ENCODE data around the gene LDLRAD3.

LDLRAD3 gene

DNA sequence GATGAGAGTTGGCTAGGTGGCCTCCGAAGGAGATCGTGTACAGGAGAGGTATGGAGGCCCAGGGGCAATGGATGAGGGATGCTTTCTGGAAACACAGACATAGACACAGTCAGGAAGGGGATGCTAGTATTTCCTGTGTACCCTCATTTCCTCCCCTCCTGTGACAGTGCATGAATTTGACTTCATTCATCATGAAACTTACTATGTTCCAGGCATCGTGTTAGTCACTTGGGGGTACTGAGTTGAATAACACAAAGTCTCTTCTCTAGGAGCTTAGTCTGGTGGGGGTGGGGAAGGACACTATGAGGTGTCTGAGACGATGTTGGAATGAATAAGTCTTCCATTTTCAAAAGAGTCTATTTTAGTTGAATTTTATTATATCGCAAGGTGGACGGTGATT, 32.6 kb downstream of the LDLRAD3 start:
- Histone ChIP-seq H3K4me1 (ENCODE audit: control insufficient read depth, insufficient read depth, low read length, poor library complexity, severe bottlenecking) (peaks cover under 1% of the 10 kb centered on the region), H3K27ac (ENCODE audit: low read depth, low read length, severe bottlenecking) (no peak overlapping the region), H3K9me3 (ENCODE audit: control insufficient read depth, low read length) (peaks cover 5% of the 10 kb centered on the region), H3K4me3 (ENCODE audit: extremely low read depth, insufficient read depth, low read length, poor library complexity, severe bottlenecking) (no peak overlapping the region), H3K36me3 (ENCODE audit: control insufficient read depth, insufficient read depth, low read length) (peaks cover 9% of the 10 kb centered on the region)
- WGBS, 2 experiments (ENCODE audit: insufficient coverage in 2 of 2) = 97 to 98% methylated on average over 5 to 6 of the region's 6 CpGs

DNA sequence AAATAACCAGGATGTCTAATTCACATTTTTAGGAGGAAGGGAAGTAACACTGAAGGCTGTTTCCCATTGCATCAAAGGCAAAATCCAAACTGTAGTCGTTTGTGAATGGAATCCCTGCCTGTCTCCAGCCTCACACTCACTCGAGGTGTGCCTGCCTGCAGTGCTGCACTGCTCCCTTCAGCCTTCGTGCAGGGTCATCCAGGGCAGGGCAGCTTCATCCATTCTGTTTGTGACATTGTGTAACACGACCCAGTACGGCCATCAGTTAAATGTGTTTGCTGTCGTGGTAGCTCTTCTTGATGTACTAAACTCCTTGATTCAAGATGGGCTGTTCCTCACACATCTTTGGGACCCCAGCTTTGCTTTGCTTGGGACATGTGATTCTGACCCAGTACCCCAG, 34.3 kb downstream of the LDLRAD3 start:
- peaks cover 5% of the 10 kb centered on the region for H3K9me3 ChIP-seq (ENCODE audit: control insufficient read depth, low read length)
- no peak overlapping the region for H3K27ac ChIP-seq (ENCODE audit: low read depth, low read length, severe bottlenecking)
- no peak overlapping the region for H3K4me3 ChIP-seq (ENCODE audit: extremely low read depth, insufficient read depth, low read length, poor library complexity, severe bottlenecking)
- WGBS, 2 experiments (ENCODE audit: insufficient coverage in 2 of 2) = 35 to 52% methylated on average over 6 of the region's 6 CpGs
- peaks cover 6% of the 10 kb centered on the region for H3K4me1 ChIP-seq (ENCODE audit: control insufficient read depth, insufficient read depth, low read length, poor library complexity, severe bottlenecking)
- H3K36me3 ChIP-seq (ENCODE audit: control insufficient read depth, insufficient read depth, low read length) = peaks cover 9% of the 10 kb centered on the region

DNA sequence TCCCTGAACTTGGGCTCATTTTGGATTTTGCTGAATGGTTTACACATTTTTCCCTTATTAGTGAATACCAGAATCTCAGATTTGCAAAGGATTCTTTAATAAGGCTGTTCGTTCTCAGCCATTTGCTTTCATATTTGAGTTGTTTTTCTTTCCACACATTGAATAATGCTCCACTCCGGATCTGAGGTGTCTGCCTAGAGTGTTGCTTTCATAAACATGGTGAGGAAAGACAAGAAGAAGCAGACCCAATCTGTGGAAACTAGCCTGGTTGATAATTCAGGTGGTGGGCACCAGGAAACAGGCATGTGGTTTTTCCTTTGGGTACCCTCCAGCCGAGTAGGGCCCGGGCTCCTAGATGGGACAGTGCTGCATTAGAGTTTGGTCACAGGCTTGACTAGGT, 35.0 kb downstream of the LDLRAD3 start:
- WGBS, 2 experiments (ENCODE audit: insufficient coverage in 2 of 2) = 93 to 94% methylated on average over 3 of the region's 4 CpGs
- Histone ChIP-seq H3K4me3 (ENCODE audit: extremely low read depth, insufficient read depth, low read length, poor library complexity, severe bottlenecking) (no peak overlapping the region), H3K9me3 (ENCODE audit: control insufficient read depth, low read length) (no peaks in the 10 kb centered on the region), H3K36me3 (ENCODE audit: control insufficient read depth, insufficient read depth, low read length) (peaks cover 10% of the 10 kb centered on the region), H3K4me1 (ENCODE audit: control insufficient read depth, insufficient read depth, low read length, poor library complexity, severe bottlenecking) (peaks cover 6% of the 10 kb centered on the region), H3K27ac (ENCODE audit: low read depth, low read length, severe bottlenecking) (no peak overlapping the region)

DNA sequence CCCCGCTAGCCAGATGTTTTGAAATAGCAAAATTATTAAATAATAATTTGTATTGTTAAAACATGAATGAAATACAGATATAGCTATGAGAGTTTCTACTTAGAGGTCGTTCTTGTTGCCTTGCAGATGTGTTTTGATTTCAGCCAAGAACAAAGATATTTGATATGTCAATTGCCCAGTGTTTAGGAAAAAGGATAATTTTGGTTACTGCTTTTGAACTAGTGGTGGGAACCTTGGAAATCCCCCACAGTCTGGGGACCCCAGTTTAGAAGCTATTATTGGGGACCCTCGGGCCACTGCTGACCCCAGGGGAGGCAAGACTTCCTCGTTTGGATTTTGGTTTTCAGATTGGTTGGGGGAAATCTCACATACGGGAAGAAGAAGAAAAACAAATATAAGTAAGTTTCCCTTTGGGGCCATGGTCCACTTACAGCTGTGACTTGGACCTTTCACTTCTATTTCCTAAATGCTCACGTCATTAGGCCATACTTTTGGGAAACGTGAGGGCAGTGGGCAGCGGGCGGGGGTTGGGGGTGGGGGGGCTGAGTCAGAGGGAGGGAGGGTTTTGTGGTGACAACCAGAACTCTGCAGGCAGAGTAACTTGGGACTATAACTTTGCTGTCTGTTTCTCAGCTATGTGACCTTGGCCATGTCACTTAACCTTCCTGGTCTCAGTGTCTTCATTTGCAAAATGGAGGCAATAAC, 37.0 kb downstream of the LDLRAD3 start:
- Histone ChIP-seq H3K9me3 (ENCODE audit: control insufficient read depth, low read length) (peaks cover 5% of the 10 kb centered on the region), H3K27ac (ENCODE audit: low read depth, low read length, severe bottlenecking) (no peak overlapping the region), H3K4me3 (ENCODE audit: extremely low read depth, insufficient read depth, low read length, poor library complexity, severe bottlenecking) (no peak overlapping the region), H3K36me3 (ENCODE audit: control insufficient read depth, insufficient read depth, low read length) (peaks cover 6% of the 10 kb centered on the region), H3K4me1 (ENCODE audit: control insufficient read depth, insufficient read depth, low read length, poor library complexity, severe bottlenecking) (peaks cover 6% of the 10 kb centered on the region)
- 76 to 86% methylated on average over 3 of the region's 9 CpGs for WGBS, 2 experiments (ENCODE audit: insufficient coverage in 2 of 2)

DNA sequence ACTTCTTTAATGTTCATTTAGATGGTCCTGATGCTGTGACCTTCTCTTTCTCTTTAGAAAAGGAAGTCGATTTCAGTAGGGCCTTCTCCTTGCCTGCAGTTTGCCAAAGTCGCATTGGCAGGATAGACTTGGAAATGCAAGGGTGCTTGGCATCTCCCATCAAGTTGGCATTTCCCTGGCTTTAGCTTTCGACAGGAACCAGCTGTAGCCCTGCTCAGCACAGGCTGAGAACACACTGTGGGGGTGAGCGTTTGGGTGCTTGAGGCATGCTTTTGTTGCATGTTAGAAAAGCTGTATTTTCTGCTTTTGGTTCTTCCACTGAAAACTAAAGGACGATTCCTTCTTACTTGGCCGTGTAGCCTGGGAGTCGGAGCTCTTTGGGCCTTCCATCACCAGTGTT, 37.7 kb downstream of the LDLRAD3 start:
- 92 to 93% methylated on average over 6 to 7 of the region's 7 CpGs for WGBS, 2 experiments (ENCODE audit: insufficient coverage in 2 of 2)
- peaks cover 6% of the 10 kb centered on the region for H3K4me1 ChIP-seq (ENCODE audit: control insufficient read depth, insufficient read depth, low read length, poor library complexity, severe bottlenecking)
- H3K27ac ChIP-seq (ENCODE audit: low read depth, low read length, severe bottlenecking) = no peak overlapping the region

DNA sequence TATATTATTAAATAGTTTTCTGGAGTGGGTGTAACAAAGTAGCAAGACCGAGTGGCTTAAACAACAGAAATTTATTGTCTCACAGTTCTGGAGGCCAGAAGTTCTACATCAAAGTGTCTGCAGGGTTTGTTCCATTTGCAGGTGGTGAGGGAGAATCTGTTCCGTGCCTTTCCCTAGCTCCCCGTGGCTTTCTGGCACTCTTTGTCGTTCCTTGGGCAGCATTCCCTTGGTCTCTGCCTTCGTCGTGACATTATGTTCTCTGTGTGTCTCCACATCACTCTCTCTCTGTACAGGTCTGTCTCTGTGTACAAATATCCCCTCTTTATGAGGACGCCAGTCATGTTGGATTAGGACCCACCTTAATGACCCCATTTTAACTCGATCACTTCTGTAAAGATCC, 38.2 kb downstream of the LDLRAD3 start:
- Histone ChIP-seq H3K27ac (ENCODE audit: low read depth, low read length, severe bottlenecking) (no peak overlapping the region), H3K36me3 (ENCODE audit: control insufficient read depth, insufficient read depth, low read length) (peaks cover 7% of the 10 kb centered on the region), H3K4me1 (ENCODE audit: control insufficient read depth, insufficient read depth, low read length, poor library complexity, severe bottlenecking) (peaks cover 6% of the 10 kb centered on the region), H3K4me3 (ENCODE audit: extremely low read depth, insufficient read depth, low read length, poor library complexity, severe bottlenecking) (no peak overlapping the region), H3K9me3 (ENCODE audit: control insufficient read depth, low read length) (peaks cover 5% of the 10 kb centered on the region)
- 89 to 92% methylated on average over 7 to 8 of the region's 8 CpGs for WGBS, 2 experiments (ENCODE audit: insufficient coverage in 2 of 2)

More for the DNA sequence above, 37.7 kb downstream of the LDLRAD3 start:
- Histone ChIP-seq H3K9me3 (ENCODE audit: control insufficient read depth, low read length) (peaks cover 5% of the 10 kb centered on the region), H3K36me3 (ENCODE audit: control insufficient read depth, insufficient read depth, low read length) (peaks cover 7% of the 10 kb centered on the region), H3K4me3 (ENCODE audit: extremely low read depth, insufficient read depth, low read length, poor library complexity, severe bottlenecking) (no peak overlapping the region)

DNA sequence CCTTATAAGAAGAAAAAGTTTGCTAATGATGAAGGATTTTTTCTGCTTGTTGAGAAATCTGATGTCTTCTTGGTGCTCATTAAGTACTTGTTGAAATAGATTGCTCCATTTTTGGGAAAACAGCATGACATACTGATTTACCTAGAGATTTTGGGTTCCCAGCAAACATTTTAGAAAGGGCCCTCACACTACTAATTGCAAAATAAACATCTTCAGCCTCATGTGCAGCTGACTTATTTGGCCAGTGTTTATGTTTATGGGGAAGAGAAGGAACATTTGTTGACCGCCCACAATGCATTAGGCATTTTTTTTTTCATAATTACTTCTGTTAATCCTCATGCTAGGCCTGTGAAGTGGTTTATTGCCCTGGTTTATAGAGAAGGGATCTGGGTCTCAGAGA, 40.1 kb downstream of the LDLRAD3 start:
- Histone ChIP-seq H3K9me3 (ENCODE audit: control insufficient read depth, low read length) (peaks cover 15% of the 10 kb centered on the region), H3K27ac (ENCODE audit: low read depth, low read length, severe bottlenecking) (no peak overlapping the region), H3K4me1 (ENCODE audit: control insufficient read depth, insufficient read depth, low read length, poor library complexity, severe bottlenecking) (peaks cover 6% of the 10 kb centered on the region), H3K36me3 (ENCODE audit: control insufficient read depth, insufficient read depth, low read length) (peaks cover 7% of the 10 kb centered on the region), H3K4me3 (ENCODE audit: extremely low read depth, insufficient read depth, low read length, poor library complexity, severe bottlenecking) (no peak overlapping the region)
- no CpG with 5 or more reads among the region's 1 CpG for WGBS, 2 experiments (ENCODE audit: insufficient coverage in 2 of 2)

DNA sequence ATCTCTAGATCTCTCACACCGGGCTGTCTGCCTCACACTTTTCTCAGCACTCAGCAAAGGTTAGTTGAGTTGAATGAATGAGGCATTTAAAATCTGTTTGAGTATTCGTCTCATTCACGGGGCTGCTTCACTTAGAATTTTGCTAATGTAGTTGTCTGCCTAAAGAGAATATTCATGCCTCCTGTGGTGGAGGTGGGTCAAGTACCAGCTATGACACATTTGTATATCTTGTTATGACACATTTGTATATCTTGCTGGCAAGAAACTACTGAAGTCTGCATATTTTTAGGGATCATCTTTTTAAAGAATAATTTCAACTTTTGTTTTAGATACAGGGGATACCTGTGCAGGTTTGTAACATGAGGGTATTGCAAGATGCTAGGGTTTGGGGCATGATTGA, 43.1 kb downstream of the LDLRAD3 start:
- peaks cover 7% of the 10 kb centered on the region for H3K36me3 ChIP-seq (ENCODE audit: control insufficient read depth, insufficient read depth, low read length)
- no peak overlapping the region for H3K4me3 ChIP-seq (ENCODE audit: extremely low read depth, insufficient read depth, low read length, poor library complexity, severe bottlenecking)
- H3K4me1 ChIP-seq (ENCODE audit: control insufficient read depth, insufficient read depth, low read length, poor library complexity, severe bottlenecking) = peaks cover under 1% of the 10 kb centered on the region
- no peak overlapping the region for H3K27ac ChIP-seq (ENCODE audit: low read depth, low read length, severe bottlenecking)
- 71 to 80% methylated on average over 1 to 2 of the region's 3 CpGs for WGBS, 2 experiments (ENCODE audit: insufficient coverage in 2 of 2)
- peaks cover 15% of the 10 kb centered on the region for H3K9me3 ChIP-seq (ENCODE audit: control insufficient read depth, low read length)

DNA sequence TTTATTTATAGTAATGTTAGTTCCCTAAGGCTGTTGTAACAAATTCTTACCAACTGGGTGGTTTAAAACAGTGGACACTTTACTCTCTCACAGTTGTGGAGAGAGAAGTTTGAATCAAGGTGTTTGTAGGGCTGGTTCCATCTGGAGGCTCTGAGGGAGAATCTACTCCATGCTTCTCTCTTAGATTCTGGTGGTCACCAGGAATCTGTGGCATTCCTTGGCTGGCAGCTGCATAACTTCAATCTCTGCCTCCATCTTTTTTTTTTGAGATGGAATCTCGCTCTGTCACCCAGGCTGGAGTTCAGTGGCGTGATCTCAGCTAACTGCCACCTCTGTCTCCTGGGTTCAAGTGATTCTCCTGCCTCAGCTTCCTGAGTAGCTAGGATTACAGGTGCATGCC, 46.3 kb downstream of the LDLRAD3 start:
- no peak overlapping the region for H3K4me3 ChIP-seq (ENCODE audit: extremely low read depth, insufficient read depth, low read length, poor library complexity, severe bottlenecking)
- H3K4me1 ChIP-seq (ENCODE audit: control insufficient read depth, insufficient read depth, low read length, poor library complexity, severe bottlenecking) = no peaks in the 10 kb centered on the region
- peaks cover 13% of the 10 kb centered on the region for H3K36me3 ChIP-seq (ENCODE audit: control insufficient read depth, insufficient read depth, low read length)
- H3K9me3 ChIP-seq (ENCODE audit: control insufficient read depth, low read length) = peaks cover 18% of the 10 kb centered on the region
- H3K27ac ChIP-seq (ENCODE audit: low read depth, low read length, severe bottlenecking) = no peak overlapping the region
- 60 to 100% methylated on average over 1 to 2 of the region's 2 CpGs for WGBS, 2 experiments (ENCODE audit: insufficient coverage in 2 of 2)

DNA sequence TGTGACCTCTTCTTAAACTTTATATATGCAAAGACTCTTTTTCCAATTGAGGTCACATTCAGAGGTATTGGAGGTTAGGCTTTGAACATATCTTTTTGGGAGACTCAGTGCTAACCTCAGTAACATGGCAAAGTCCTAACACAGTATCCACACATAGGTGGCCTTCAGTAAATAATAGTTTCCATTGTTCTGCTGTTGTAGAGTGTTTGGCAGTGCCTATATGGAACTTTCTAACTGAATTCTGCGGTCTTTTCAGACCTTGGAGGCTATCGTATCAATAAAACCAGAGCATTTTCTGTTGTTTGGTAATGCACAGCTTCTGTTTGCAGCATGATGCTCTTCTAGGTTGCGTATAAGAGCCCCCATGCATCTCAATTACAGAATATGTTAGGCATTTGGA, 47.0 kb downstream of the LDLRAD3 start:
- no peak overlapping the region for H3K27ac ChIP-seq (ENCODE audit: low read depth, low read length, severe bottlenecking)
- WGBS, 2 experiments (ENCODE audit: insufficient coverage in 2 of 2) = 93 to 100% methylated on average over 1 to 2 of the region's 3 CpGs
- H3K9me3 ChIP-seq (ENCODE audit: control insufficient read depth, low read length) = peaks cover 19% of the 10 kb centered on the region
- H3K36me3 ChIP-seq (ENCODE audit: control insufficient read depth, insufficient read depth, low read length) = peaks cover 10% of the 10 kb centered on the region
- H3K4me3 ChIP-seq (ENCODE audit: extremely low read depth, insufficient read depth, low read length, poor library complexity, severe bottlenecking) = no peak overlapping the region
- no peaks in the 10 kb centered on the region for H3K4me1 ChIP-seq (ENCODE audit: control insufficient read depth, insufficient read depth, low read length, poor library complexity, severe bottlenecking)

DNA sequence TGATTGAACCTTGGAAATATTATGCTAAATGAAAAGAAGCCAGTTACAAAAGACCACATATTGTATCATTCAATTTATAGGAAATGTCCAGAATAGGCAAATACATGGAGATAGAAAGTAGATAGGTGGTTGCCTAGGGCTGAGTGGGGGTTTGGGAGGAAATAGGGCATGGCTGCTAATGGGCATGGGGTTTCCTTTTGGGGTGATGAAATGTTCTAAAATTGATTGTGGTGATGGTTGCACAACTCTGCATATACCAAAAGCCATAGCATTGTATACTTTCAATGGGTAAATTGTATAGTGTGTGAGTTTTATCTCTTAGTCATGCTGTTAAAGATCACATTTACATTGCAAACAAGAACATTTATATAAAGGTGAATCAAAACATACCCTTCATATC, 48.7 kb downstream of the LDLRAD3 start:
- Histone ChIP-seq H3K4me3 (ENCODE audit: extremely low read depth, insufficient read depth, low read length, poor library complexity, severe bottlenecking) (no peak overlapping the region), H3K27ac (ENCODE audit: low read depth, low read length, severe bottlenecking) (no peak overlapping the region), H3K9me3 (ENCODE audit: control insufficient read depth, low read length) (peaks cover 19% of the 10 kb centered on the region), H3K36me3 (ENCODE audit: control insufficient read depth, insufficient read depth, low read length) (peaks cover 13% of the 10 kb centered on the region), H3K4me1 (ENCODE audit: control insufficient read depth, insufficient read depth, low read length, poor library complexity, severe bottlenecking) (no peaks in the 10 kb centered on the region)
